Hindlimb muscle (tissue), 1 donor: ENCODE results near the gene COMMD3. TPM values are rescaled to one million over a fixed set of nuclear protein-coding genes. Genes with fewer than 3 reads are reported as not detected.

Experiments
- DNase-seq: peaks from one replicate; pipeline ENCODE4 v3.0.0-alpha.2; 2013
- polyA plus RNA-seq: library from polyadenylated mRNA; unstranded; fragments of 120-200 nt; gene quantifications from one replicate; pipeline ENCODE4 v1.2.1, GENCODE V29; 2013; ENCODE audit not compliant: insufficient read length

COMMD3 gene
- polyA plus RNA-seq, 1 donor: 63.6 TPM

DNA sequence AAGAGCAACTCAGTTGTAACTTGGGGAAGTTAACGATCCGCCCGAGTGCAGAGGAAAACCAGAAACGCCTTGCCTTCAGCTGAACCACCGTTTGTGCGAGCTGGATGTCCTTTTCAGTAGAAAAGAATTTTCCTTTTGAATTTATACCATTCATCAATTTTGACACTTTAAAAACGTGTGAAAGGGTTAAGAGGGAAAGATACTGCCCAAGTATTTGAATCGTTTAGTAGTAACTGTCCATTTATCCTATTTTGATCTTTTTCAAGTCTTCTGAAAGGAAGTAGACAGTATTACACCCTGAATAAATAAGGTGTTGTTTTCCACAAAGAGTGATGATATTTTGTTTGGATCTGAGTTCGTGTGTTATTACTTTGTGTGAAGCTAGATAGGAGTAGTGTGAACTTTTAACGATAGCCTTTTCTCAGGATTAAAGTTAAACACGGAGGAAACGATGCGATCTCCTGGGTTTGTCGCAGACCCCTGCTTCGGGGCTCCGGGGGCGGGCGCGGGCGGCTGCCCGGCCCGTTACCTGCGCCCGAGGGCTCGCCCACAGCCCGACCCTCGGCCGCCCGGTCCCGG lies 3.9 kb downstream of the COMMD3 start:
- no peak for DNase-seq

DNA sequence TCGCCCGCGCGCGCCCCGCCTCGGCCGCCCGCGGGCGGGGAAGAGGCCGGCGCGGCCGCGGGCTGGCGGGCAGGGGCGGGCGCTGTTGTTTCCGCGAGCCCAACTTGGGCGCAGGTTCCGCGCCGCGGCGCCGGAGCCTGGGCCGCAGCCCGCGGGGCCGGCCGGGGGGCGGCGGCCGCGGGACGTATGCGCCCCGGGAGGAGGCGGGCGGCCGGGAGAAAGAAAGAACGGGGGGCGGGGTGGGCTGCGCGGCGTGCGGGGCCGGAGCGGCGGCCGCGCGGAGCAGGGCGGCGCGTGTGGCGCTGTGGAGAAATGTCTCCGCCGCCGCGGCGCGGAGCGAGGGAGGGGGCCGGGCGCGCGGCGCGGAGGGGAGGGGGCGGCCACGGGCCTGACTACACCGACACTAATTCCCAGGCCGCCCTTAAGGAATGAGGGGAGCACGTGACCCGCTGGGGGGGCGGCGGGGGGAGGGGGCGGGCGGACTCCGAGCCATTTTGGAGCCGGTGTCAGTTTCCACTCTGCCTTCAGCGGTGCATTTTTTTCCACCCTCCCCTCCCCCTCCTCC lies 4.5 kb downstream of the COMMD3 start, which contains the start of gene BMI1:
BMI1 (plus strand) TSS at position 509 of the 565 bp plus-strand sequence. CDS start 5,351 bp downstream, outside the sequence.
- DNase-seq: peak; percentile 85

DNA sequence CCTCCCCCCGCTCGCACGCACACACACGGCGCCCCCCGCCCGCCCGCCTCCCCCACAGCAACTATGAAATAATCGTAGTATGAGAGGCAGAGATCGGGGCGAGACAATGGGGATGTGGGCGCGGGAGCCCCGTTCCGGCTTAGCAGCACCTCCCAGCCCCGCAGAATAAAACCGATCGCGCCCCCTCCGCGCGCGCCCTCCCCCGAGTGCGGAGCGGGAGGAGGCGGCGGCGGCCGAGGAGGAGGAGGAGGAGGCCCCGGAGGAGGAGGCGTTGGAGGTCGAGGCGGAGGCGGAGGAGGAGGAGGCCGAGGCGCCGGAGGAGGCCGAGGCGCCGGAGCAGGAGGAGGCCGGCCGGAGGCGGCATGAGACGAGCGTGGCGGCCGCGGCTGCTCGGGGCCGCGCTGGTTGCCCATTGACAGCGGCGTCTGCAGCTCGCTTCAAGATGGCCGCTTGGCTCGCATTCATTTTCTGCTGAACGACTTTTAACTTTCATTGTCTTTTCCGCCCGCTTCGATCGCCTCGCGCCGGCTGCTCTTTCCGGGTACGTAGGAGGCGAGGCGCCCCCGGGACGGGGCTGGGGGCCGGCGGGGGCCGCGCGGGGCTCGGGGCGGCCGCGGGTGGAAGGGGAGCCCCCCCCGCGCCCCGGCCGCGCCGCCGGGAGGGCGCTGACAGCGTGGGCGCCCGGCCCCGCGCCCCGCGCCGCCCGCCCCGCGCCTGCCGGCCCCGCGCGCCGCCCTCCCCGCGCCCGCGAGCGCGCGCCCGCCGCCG lies 5.2 kb downstream of the COMMD3 start:
- DNase-seq: no peak

DNA sequence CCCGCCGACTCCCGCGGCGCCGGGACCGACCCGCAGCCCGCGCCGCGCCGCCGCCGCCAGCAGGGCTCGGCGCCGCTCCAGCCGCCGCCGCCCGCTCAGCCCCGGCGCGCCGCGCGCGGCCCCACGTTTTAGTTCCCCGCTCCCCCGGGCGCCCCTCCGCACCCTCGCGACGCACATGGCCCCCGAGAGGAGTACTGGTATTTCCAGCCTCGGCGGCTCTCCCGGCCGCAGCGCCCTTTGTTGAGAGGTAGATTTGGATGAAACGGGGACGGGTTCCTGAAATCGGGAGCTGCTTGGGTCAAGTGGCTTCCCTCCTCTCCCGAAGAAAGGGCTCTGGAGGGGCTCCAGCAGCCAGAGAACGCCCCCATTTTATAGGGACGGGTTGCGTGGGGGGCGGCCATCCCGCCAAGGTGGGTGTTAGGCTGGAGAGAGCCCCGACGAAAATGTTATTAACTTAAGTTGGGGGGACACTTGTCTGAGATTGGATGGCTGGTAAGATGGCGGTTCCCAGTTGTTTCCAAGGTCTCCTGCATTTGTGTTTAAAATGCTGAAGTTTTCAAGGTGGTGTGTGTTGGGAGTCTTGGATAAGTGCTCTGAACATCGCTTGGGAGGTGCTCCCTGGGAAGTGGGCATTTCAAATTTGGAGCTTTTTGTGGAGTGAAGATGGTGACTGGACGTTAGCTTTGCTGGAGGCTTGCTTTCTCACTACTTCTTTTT lies 5.9 kb downstream of the COMMD3 start:
- no peak for DNase-seq

DNA sequence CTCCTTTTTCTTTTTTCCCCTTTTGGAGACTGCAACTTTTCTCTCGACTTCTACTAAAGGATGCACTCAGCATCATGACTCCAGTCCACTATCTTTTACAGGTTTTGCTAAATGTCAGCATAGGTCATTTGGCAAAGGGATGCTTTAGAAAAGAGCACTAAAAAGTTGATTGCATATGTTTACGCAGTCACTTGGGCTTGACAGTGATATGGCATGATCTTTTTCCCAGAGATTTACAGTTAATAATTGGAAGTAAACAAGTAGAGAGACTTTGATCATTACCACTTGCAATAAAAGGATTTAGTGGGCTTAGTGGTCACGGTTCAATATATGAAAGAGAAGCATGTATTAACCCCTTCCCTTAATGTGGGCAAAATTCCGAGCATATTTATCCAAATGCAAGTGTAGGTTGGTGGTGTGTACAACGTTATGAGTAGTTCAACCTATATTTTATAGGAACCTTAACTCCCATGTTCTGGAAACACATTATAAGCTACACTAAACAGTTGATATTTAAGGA lies 6.5 kb downstream of the COMMD3 start:
- no peak for DNase-seq

DNA sequence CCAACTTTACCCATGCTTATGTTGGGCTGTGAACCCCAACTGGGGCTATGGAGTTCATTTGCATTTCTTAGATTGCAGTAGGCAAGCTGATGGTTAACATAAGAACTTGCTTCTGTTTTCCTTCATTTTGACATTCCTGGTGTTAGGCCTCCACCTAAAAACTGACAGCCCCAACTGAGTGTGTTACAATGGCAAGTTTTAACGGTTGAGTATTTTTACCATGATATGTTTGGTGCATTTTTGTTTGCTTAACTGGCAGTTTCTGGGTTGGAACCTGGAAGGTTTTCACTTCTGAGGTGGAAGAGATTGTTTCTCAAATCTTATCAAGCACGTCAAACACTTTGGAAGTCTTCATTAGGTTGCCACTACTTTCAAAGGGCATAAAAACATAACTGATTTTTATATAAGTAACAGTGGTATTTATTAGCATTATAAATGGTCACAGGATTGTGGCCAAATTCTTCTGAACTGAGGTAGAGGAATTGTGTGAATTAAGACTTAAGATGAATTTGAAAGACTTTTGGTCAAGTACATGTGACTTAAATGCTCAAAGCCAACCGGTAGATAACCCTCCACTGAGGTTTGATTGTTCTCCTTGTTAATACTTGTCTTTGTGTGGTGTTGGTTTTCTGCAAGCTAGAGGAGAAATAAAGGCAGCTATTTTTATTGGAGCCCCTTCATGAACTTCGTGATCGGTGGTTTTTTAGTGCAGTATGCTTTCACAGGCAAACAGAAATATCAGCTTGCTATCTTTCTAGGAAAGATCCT lies 7.5 kb downstream of the COMMD3 start:
- no peak for DNase-seq

DNA sequence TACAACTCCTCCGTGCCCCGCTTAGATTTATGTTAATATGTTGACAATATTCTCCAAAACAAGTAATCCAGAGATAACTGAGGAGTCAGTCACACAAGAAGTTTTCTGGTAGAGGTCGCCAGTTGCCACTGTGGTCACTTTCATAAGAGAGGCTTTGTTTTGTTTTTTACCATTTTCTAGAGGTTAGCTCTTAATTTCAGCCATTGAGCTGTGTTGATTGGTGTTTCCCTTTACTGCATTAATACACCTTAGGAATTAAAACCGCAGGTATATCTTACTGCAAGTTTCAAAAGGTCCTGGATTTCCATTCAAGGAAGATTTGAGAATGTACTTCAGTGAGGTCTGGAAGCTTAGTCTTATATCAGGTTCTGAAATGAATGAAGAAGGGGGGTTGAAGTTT lies 8.2 kb downstream of the COMMD3 start:
- no peak for DNase-seq

DNA sequence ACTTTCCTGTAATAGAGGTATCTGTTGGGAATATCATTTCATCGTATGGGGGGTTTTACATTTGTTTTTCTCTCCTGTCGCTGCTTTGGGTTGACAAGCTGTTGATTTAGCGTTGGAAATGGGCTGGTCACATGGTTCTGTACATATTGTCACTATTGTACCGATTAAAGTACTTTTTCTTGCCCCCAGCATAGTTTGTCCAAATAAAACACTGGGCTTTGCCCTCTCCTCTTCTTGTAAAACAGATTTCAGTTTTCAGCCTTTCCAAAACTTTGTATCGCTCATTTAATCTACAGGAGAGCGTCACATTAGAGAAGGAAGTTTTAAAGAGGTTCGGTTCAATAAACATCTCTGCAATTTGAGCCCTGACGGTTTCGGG lies 8.7 kb downstream of the COMMD3 start:
- DNase-seq: no peak

DNA sequence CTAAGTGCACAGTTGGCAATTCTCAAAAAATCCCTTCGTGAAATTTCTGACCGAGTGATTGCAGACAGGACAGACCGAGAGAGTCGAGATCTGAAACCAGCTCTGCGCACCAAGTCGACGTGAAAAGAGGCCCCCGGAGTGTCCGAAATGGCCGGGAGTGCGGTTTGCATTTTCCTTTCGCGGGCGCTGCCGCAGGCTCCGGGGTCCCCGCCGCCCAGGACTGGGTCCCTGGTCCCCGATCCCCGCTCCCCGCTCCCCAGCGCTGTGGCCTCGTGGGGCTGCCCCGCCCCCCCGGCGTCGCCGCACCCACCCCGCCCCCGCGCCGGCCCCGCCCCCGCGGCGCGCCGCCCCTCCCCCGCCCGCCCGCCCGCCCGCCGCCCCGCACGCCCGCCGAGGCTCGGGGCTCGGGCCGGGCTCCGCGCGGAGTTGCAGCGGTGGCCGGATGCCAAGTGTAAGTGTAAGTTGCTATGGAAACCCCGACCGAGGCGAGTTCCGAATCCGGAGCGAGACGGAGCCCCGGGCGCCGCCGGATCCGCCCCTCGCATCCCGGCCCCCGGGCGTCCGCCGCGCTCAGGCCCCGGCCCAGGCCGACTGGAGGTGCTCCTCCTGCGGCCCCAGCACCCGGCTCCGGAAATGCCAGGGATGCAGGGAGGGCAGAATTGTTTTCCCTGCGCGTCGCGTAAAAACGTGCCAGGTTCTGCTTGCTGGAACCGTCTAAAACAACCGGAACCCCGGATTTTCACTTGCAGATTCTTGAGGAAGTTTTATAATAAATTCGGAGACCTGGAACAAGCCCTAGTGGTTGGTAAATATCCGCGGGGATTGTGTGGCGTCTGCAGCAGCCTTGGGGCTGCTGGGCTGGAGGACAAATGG lies 9.3 kb downstream of the COMMD3 start:
- DNase-seq: peak; percentile 81

DNA sequence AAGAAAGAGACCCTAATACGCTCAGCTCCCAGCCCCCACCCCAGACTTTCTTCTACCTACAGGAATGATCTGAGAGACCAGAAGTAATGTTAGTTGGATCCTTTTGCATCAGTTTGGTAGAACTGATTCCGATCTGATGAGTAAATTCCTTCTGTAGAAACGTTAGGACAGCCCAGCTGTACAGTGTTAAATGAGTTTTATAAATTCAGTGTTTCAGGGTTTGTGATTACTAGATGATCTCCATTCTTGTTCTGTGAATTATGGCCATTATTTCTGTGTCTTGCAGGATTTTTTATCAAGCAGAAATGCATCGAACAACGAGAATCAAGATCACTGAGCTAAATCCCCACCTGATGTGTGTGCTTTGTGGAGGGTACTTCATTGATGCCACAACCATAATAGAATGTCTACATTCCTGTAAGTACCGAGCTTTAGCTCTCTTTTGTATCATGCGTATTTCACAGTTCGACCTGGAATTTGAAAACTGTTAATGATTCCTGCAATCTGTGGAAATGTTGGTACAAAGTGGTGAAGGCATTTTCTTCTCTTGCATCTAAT lies 10.0 kb downstream of the COMMD3 start:
- no peak for DNase-seq

DNA sequence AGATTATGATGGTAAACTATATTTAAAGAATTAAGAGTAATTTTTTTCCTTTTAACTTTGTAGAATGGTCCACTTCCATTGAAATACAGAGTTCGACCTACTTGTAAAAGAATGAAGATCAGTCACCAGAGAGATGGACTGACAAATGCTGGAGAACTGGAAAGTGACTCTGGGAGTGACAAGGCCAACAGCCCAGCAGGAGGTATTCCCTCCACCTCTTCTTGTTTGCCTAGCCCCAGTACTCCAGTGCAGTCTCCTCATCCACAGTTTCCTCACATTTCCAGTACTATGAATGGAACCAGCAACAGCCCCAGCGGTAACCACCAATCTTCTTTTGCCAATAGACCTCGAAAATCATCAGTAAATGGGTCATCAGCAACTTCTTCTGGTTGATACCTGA lies 13.0 kb downstream of the COMMD3 start:
- DNase-seq: no peak

DNA sequence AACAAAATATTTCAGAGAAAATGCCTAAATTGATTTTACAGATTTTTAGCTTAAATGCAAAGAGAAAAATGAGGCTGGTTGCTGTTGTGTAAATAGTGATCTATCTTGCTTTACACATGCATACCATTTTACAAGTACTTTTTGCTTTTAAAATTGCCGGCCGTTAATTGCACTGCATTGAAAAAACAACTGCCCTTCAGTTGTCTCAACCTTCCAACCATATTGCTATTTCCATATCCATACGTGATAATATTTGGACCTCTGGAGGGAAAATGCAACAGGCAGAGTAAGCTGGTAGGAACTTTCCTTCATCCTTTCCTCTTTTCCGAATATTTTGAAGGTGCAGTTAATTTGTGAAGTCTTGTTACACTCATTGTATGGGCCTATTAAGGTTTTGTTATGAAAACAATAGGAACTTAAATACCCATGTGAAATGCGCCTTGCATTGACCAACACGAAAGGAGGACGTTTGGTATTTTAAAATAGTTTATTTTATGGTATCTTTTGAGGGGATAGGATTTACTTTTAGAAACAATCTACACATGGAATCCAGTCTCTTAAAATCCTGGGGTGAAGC lies 16.0 kb downstream of the COMMD3 start:
- no peak for DNase-seq

DNA sequence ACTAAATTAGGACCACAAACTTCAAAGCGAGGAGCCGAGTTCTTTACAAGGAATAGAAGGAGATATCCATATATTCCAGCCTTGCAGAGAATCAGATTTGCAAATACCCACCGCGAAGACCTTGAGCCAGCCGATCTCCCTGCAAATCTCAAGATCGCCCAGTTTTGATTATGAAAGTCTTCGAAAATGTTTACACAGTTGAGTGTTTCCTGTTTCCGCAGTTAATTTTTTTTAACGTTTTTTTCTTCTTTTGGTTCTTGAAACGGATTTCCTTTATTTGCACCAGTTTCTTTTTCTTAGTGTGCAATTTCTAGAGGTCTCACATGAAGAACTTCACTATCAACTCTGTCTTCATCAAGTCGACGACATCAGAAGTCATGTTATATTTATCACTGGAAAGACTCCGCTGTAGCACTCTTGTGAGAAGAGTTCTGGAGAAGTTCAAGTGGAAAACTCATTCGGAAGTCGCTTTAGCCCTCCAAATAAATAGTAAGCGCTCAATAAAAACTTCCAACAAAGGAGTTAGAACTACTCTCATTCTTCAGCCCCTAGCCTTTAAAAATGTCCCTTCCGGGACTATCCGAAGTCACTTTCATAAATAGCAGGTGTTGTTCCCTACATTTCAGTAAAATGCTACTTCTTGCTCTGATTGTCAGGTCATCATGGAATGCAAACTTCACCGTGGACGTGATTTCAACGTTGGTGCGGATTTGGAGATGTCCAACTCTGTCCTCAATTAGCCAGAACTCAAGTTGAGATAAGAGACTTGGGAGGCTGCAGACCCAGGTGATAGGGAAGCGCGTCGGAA lies 17.2 kb downstream of the COMMD3 start:
- no peak for DNase-seq

DNA sequence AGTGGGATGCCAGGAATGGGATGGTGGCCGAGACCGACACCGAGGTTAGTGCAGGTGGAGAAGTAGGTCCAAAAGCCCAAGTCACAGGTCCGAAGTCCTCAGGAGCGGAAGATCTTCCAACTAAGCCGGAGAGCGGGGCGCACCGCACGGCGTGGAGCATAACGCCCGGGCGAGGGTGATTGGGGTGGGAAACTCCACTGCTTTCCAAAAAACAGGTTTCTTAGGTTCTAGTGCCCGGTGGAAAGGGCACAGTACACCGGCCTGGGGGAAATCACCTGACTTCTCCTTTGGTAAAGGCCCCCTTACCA lies 17.7 kb downstream of the COMMD3 start:
- DNase-seq: no peak

DNA sequence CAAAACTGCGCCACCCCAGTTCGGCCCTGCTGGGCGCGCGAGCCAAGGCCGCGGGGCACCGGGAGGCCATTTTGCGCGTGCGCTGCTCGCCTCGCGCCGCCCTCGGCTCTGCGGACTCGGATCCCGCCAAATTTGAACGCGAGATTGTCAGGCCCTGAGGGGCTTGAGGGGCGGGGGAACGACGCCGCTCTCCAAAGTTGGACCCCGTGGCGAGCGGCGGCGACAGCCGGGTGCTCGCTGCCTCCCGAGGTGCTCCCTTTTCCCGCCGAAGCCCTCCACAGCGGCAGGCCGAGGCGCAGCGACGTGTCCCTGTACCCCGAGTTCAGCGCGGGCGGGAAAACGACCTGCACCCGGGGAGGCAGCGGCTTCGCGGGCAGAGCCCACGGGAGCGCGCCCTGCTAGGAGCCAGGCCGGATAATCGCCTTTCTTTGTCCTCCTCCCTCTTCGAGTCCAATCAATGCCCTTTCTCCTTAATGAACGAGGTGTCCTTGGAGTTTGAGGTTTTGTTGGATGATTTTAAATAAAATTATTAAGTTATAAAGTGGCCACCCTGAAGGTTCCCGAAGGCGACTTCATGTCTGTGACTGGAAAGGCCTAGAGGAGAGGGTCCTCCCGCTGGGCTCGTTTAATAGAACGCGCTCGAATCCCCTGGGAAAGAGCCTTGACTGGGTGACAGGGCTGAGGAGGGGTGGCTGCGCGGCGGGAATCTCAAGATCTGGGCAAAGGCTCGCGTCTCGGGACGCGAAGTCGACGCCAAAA lies 18.4 kb downstream of the COMMD3 start:
- DNase-seq: no peak

DNA sequence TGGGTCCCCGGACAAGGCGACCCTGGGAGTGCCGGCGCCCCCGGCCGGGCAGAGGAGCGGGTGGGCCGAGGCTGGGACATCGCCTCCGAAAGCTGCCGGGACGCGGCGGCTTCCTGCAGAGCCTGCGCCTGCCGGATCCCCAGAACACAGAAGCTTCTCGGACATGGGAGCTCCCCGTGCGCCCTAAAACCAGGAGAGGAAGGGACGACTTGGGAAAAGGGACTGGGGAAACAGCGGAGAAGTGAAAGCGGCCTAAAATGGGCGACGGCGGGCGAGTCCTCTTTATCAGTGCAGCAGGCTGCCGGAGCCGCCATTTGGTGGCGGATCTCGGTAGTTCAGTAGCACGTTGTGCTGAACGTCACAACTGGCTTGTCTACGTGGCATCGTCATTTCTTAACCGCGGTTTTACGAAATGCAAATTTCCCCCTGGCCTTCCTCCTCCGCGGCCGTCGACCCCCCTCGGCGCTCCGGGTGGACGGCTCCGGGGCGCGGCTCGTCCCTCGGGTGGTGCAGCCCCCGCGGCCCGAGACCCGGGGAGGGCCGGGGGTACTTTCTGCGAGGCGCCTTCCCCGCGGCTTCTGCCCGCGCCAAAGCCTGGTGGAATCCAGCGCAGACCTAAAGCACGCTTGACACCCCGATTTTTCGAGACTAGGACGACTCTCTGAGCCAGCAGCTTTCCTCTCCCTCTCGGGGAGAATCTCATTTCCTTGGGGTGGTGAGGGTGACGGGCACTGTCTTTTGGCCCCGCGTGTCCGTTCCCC lies 19.2 kb downstream of the COMMD3 start:
- no peak for DNase-seq

DNA sequence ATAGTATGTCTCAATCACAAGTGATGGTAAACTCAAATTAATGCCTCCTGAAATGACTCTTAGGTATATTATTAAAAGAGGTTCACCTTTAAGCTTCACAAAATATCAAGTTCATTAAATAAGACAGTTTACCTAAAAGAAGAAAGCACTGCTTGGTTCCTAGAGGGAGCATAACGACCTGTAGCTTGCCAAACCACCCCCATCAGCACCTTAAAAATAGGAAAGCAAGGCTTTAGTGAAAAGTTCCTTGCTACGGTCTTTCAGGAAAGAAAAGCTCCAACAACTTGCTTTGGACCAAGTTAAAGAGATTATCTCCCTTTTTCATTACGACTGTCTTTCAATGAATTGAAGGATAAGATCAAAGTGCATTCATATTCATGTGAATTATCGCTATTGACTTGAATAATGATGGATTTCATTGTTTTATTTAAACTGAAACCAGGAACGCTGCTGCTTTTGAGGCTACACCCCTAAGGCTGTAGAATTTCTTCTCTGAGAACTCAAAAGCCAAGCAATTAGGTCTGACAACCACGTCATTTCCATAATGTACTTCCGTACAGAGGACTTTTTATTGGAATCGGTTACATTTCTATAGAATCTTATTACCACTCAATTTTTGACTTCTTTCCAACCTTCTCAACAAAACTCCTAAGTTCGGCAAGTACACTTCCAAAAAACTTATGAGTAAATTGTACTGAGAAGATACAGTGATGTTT lies 22.2 kb downstream of the COMMD3 start:
- no peak for DNase-seq

DNA sequence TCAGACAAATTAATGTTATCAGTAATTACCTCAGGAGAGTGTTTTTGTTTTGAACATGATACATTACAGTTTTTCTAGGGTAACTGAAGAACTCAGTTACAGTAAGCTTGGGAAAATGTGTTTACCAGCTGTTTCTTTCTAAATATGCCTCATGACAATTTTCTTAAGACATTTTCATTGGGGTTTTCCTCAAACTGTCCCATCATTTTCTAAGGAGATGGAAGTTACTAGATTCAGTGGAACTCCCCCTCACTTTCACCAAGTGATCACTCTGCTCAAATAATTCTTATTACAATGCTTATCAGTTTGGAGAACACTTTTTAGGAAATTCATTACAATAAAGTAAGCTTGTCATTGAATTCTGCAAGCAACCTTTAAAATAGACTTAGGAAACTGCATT lies 22.7 kb downstream of the COMMD3 start:
- no peak for DNase-seq
